Hepatocyte (in vitro differentiated cells): ENCODE data around the gene NTN4.

ENCODE experiments used
- CTCF ChIP-seq: fragments of 200-600 bp; sonication (generic); IDR thresholded peaks from 2 replicates; pipeline ENCODE4 v1.5.1; 2016; ENCODE audit warnings: antibody characterized with exemption, mild to moderate bottlenecking; ENCODE audit not compliant: poor library complexity
- EZH2phosphoT487 ChIP-seq: fragments of 200-600 bp; sonication (generic); IDR thresholded peaks from one replicate; pipeline ENCODE4 v1.6.1; 2018; ENCODE audit warnings: antibody characterized with exemption, mild to moderate bottlenecking, low read depth, moderate library complexity; ENCODE audit not compliant: unreplicated experiment, severe bottlenecking

- TF ChIP-seq CTCF (no peak), EZH2phosphoT487 (no peak)
These were observed 17.6 kb upstream of the NTN4 start for GRCh38 chr12:95808146-95808545.
